Ascending aorta (tissue), 2 donors: ENCODE data around the gene OGFR. TPM values are rescaled to one million over a fixed set of nuclear protein-coding genes. Genes with fewer than 3 reads are reported as not detected.

ENCODE experiments used
- DNase-seq, 2 donors: peaks; one replicate each; pipeline ENCODE4 v3.0.0-alpha.2; 2019; ENCODE audit warnings: low spot score in 2 of 2
- H3K27ac ChIP-seq, 2 donors: fragments of 200-600 bp; sonication (generic); one replicate each; pipeline ENCODE4 v1.5.1; 2016 to 2017; ENCODE audit warnings: mild to moderate bottlenecking in 1 of 2
- H3K27me3 ChIP-seq: fragments of 200-600 bp; sonication (generic); one replicate; pipeline ENCODE4 v1.5.1; 2017
- H3K36me3 ChIP-seq, 2 donors: fragments of 200-600 bp; sonication (generic); one replicate each; pipeline ENCODE4 v1.5.1; 2016
- H3K4me1 ChIP-seq, 2 donors: fragments of 200-600 bp; sonication (generic); one replicate each; pipeline ENCODE4 v1.5.1; 2016 to 2017; ENCODE audit warnings: mild to moderate bottlenecking in 1 of 2
- H3K4me3 ChIP-seq, 2 donors: fragments of 200-600 bp; sonication (generic); one replicate each; pipeline ENCODE4 v1.5.1; 2016 to 2017; ENCODE audit warnings: mild to moderate bottlenecking in 1 of 2
- H3K9me3 ChIP-seq, 2 donors: fragments of 200-600 bp; sonication (generic); one replicate each; pipeline ENCODE4 v1.5.1; 2016
- CTCF ChIP-seq, 3 experiments: fragments of 200-600 bp in 2 of 3; fragments of 450-650 bp in 1 of 3; sonication (generic) in 2 of 3; IDR thresholded peaks; one replicate each; pipeline ENCODE4 v1.5.1; 2016 to 2019; ENCODE audit warnings: antibody characterized with exemption in 3 of 3, mild to moderate bottlenecking in 1 of 3, moderate library complexity in 1 of 3
- intact Hi-C: fragments of 100-400 bp; cut with DNase I; formaldehyde crosslinking; loops from one replicate; pipeline ENCODE4 v1.15.1; 2023
- total RNA-seq: library from RNA; depleted of rRNA; stranded (reverse); fragments of >200 nt; gene quantifications from one replicate; pipeline ENCODE4 v1.1.0, GENCODE V29; 2016

OGFR gene
- total RNA-seq, 1 donor from 2014 or later, result 77.4 TPM

- no peak for TF ChIP-seq CTCF (IDR thresholded peaks at IDR 0.05)
- intact Hi-C loops, result no loop called here
- Histone ChIP-seq H3K27ac (no peak overlapping the region), H3K4me3 (no peak overlapping the region), H3K27me3 (no peaks in the 10 kb centered on the region), H3K36me3 (no peaks in the 10 kb centered on the region), H3K4me1 (peaks cover 0 to 1% of the 10 kb centered on the region in 2 donors), H3K9me3 (no peaks in the 10 kb centered on the region)
- DNase-seq, result no peak
Measured at GRCh38 chr20:62786157-62786556, 18.5 kb upstream of the OGFR start.

- intact Hi-C loops, result no loop called here
- no peak for DNase-seq
- H3K4me3 ChIP-seq, result no peak overlapping the region
- no peak for TF ChIP-seq CTCF (IDR thresholded peaks at IDR 0.05)
- H3K9me3 ChIP-seq, result no peaks in the 10 kb centered on the region
- H3K27me3 ChIP-seq, result no peaks in the 10 kb centered on the region
- H3K36me3 ChIP-seq, result no peaks in the 10 kb centered on the region
- H3K27ac ChIP-seq, result no peak overlapping the region
- H3K4me1 ChIP-seq, result peaks cover 0 to 2% of the 10 kb centered on the region in 2 donors
Measured at GRCh38 chr20:62787321-62787720, 17.3 kb upstream of the OGFR start.

- Histone ChIP-seq H3K36me3 (no peaks in the 10 kb centered on the region), H3K4me3 (no peak overlapping the region), H3K27ac (no peak overlapping the region), H3K27me3 (no peaks in the 10 kb centered on the region), H3K9me3 (no peaks in the 10 kb centered on the region), H3K4me1 (peaks cover 0 to 2% of the 10 kb centered on the region in 2 donors)
- no peak for TF ChIP-seq CTCF (IDR thresholded peaks at IDR 0.05)
- DNase-seq, result no peak
- intact Hi-C loops, result no loop called here
Measured at GRCh38 chr20:62787866-62788265, 16.8 kb upstream of the OGFR start.

- H3K36me3 ChIP-seq, result no peaks in the 10 kb centered on the region
- no peak overlapping the region for H3K27ac ChIP-seq
- TF ChIP-seq CTCF (IDR thresholded peaks at IDR 0.05), result no peak
- intact Hi-C loops, result no loop called here
- H3K4me1 ChIP-seq, result peaks cover 2 to 6% of the 10 kb centered on the region in 2 donors
- no peak for DNase-seq
- H3K9me3 ChIP-seq, result no peaks in the 10 kb centered on the region
- H3K27me3 ChIP-seq, result no peaks in the 10 kb centered on the region
- H3K4me3 ChIP-seq, result no peak overlapping the region
Measured at GRCh38 chr20:62788607-62789006, 16.0 kb upstream of the OGFR start.

- H3K9me3 ChIP-seq, result no peaks in the 10 kb centered on the region
- no peak for DNase-seq
- intact Hi-C loops, result loop anchor here (2.0 to 10.0 kb wide), 8 partner anchors 72 to 1075 kb away; partner anchors contain the start of genes ABHD16B, CABLES2, LSM14B and TAF4
- no peak overlapping the region for H3K27ac ChIP-seq
- no peak overlapping the region for H3K4me3 ChIP-seq
- no peaks in the 10 kb centered on the region for H3K36me3 ChIP-seq
- no peak for TF ChIP-seq CTCF (IDR thresholded peaks at IDR 0.05)
- H3K4me1 ChIP-seq, result peaks cover 4 to 9% of the 10 kb centered on the region in 2 donors
- no peaks in the 10 kb centered on the region for H3K27me3 ChIP-seq
Measured at GRCh38 chr20:62790075-62790474, 14.6 kb upstream of the OGFR start.
